Activated naive CD4-positive, alpha-beta T cell treated with Interleukin-2 at 50 U/mL for 16 hours (primary cell): ENCODE data around the gene KRT2.
"Not testable (repeated sequence)": the region's sequence is repeated elsewhere in the genome, so short reads cannot be mapped to it uniquely, and the experiment has no call there.

Experiments
- DNase-seq: peaks from one replicate; pipeline ENCODE4 v3.0.0-alpha.2; 2020

The KRT2 gene

DNA sequence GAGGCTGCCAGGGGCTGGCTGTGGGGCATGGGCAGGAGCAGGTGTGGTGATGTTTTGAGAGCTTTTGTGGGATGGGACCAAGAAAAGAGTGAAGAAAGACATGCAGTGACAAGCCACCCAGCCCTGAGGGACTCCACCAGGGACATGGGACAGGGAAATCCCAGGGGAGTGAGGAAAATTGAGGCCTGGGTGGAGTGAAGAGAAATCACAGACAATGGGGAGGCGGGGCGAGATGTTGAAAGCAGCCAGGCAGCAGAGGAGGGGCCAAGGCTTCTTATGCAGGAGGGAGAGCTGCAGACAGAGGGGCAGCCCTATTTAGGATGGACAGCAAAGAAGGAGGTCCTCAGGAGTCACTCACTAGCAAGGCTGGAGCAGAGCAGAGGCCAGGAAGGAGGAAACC is 32.4 kb upstream of the KRT2 start:
- DNase-seq: no peak

GRCh38 chr12:52683575-52684300 is 31.7 kb upstream of the KRT2 start:
- DNase-seq: no peak

GRCh38 chr12:52682938-52683574 is 31.0 kb upstream of the KRT2 start:
- DNase-seq: no peak

- no peak for DNase-seq
Observed at GRCh38 chr12:52682381-52682660, 30.3 kb upstream of the KRT2 start.

GRCh38 chr12:52681526-52682380 is 29.7 kb upstream of the KRT2 start:
- no peak for DNase-seq

DNA sequence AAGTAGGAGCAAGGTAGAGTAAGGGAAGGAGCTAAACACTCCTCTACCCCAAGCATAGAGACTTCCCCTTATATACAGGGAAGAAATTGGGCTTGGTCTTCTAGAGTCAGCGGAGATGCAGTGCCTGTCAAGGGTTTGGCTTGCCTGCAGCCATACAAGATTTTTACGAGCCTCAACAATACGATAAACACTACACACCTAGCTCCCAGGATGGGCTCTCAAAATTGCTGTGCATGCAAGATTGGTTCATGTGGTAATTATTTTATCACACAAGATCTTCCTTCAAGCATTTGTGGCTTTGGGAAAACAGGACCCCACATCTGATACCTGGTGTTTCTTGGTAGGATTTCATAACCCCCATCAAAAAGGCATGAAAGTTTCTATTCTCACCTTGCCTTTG is 28.4 kb upstream of the KRT2 start, which contains the start of gene KRT1:
TSS of gene KRT1 (minus strand) at position 45 of the 400 bp plus-strand sequence. CDS start 59 bp downstream, outside the sequence.
- no peak for DNase-seq

DNA sequence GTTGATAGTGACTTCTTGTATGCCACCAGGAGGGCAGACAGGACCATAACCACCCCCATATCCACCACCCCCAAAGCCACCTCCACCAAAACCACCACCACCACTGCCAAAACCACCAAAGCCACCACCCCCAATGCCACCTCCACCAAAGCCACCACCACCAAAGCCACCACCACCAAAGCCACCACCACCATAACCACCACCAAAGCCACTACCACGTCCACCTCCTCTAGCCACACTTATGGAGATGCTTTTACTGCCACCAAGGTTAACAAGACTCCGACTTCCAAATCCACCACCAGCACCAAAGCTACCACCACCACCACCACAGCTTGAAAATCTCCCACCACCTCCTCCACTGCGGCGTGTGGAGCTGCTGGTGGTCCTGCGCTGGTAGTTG is 27.9 kb upstream of the KRT2 start:
- no peak for DNase-seq

- no peak for DNase-seq
Observed at GRCh38 chr12:52677671-52678070, 25.7 kb upstream of the KRT2 start.

DNA sequence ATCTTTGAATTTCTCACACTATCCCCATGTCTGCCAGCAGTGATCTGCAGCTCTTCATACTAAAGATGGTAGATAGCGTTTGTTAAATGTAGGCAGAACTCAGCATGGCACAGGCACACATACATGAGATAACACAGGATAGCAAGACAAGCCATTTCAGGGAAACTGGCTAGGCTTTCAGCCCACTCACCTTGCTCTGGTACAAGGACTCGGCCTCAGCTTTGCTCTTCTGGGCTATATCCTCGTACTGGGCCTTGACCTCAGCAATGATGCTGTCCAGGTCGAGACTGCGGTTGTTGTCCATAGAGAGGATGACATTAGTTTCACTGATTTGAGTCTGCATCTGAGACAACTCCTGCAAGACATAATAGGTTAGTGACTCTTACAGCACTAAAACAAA is 25.1 kb upstream of the KRT2 start:
- DNase-seq: no peak

- no peak for DNase-seq
Observed at GRCh38 chr12:52676163-52676562, 24.2 kb upstream of the KRT2 start.

DNA sequence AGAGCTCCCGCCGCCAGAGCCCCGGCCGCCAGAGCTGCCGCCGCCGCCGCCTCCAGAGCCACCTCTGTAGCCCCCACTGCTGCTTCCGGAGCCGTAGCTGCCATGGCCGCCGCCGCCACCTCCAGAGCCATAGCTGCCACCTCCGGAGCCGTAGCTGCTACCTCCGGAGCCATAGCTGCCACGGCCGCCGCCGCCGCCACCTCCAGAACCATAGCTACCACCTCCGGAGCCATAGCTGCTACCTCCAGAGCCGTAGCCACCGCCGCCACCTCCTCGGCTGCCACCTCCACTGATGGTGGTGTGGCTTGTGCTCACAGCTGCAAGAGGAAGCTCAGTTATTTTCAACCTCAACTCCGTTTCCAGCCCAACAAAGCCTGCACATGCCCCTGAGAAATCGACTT is 23.3 kb upstream of the KRT2 start:
- DNase-seq: no peak

DNA sequence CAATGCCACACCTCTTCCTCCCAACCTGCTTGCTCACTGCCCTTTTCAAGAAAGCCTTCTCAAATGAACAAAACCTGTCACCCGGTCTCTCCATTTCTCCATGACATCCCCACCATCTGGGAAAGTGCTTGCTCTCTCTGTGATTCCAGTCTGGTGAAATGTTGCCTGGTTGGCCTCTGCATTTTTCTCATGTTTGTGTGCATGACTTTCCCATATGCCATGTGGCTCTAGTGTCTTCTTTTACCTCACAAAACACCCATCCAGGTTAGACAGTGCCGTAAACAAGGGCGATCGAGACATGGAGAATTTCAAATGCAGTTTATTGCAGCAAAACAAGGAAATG is 22.4 kb upstream of the KRT2 start:
- DNase-seq: no peak

DNA sequence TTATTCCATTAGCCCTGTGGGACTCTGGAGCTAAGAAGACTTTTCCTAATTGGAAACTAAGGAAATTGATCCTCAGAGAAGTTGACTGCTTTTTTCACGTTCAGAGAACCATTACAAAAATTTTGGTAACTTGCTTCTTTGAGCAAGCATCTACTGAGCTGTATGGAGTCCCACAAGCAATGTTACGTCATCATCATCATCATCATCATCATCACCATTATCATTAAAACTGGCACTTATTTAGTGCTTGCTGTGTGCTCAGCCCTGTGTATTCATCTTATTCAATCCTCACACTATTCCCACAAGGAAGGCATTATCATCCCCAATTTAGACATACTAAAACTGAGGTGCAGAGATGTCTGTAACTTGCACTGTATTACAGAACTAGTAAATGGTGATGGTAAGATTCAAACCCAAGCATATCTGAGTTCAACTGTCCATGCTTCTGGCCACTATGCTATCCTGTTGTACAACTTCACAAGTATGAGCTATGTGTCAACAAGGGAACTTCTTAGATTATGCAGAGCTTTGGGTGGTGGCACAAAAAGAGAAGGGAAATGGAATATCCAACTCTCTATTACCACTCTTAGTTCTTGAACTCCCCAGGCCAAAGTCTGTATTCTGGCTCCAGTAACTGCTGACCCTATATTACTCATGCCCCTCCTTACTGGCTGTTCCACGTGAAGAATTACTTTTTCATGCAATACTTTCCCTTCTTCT is 21.9 kb upstream of the KRT2 start:
- DNase-seq: no peak

DNA sequence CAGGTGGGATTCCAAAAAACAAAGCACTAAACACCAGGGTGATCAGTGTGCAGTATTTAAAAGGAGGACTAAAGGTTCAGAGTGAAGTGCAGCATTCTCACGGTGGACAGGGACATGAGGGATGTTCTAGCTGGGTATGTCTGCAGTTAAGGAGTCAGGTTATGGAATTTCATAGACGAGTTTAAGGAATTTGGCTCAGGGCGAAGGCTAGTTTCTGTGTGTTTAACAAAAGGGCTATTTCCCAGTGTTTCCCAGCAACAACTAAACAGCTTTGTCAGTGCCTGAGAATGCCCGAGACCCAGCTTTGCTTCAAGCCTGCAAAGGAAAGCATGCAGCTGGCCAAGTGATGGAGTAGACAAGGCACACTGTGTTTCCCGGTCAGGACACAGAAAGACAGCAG is 21.2 kb upstream of the KRT2 start:
- DNase-seq: no peak

DNA sequence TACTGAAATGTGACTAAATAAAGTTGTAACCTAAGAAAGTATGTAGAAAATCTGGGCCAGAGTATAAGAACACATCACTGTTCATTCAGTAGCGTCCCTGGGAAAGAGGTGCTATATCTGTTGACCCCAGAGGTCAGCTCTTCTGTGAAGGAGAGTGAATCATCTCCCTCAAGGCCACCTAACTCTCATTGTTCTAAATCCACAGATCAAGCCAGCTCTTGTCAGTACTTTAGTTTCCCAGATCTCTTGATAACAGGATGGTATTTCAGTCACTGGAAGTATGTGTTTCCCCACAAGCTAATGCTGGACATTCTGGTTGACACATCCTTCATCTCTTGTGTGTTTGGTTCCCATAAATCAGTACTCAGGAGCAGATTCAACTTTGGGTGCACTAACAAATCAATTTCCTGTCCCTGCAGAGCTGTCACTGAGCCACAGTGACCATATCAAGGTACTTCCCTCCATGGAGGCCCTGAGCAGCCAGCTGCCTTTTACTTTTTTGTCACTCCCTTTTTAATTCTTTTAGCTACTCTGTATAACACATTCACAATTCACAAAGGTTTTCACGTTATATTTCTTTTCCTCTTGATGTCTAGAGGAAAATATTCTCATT is 20.4 kb upstream of the KRT2 start:
- no peak for DNase-seq

DNA sequence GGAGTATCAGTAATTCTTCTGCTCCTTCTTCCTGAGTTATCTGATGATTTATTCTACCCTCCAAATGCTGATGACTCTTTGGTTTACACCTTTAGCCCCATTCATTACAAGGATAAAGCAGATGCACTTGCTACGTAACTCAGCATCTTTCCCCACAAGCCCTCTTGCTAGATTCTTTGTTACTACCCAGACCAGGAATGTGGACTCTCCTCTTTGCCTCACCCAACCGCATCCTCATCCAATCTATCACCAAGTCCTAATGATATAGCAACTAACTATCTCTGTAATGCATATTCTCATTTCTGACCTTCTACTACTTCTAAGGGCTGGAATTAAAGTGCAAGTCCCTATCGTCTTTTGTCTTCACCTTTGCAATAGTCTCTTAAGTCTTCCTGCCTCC is 18.9 kb upstream of the KRT2 start:
- no peak for DNase-seq

GRCh38 chr12:52670506-52670905 is 18.5 kb upstream of the KRT2 start:
- no peak for DNase-seq

DNA sequence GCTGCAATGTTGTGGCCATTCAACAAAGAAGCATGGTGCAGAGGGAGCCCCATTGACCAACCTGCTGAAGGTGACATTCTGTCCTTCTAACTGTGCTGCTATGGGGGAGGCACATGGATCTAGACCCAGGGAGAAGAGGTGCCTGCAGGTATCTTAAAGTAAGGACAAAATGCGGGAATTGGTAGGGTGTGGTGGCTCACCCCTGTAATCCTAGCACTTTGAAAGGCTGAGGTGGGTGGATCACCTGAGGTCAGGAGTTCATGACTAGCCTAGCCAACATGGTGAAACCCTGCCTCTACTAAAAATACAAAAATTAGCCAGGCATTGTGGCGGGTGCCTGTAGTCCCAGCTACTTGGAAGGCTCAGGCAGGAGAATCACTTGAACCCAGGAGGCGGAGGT is 17.9 kb upstream of the KRT2 start:
- not testable (repeated sequence) for DNase-seq

- DNase-seq: no peak
Observed at GRCh38 chr12:52669426-52669825, 17.4 kb upstream of the KRT2 start.

GRCh38 chr12:52667931-52668330 is 15.9 kb upstream of the KRT2 start:
- no peak for DNase-seq

GRCh38 chr12:52667509-52667908 is 15.5 kb upstream of the KRT2 start:
- no peak for DNase-seq

- DNase-seq: no peak
Observed at GRCh38 chr12:52666471-52666870, 14.5 kb upstream of the KRT2 start.

- no peak for DNase-seq
Observed at GRCh38 chr12:52663420-52663819, 11.4 kb upstream of the KRT2 start.
